Activated T-cell treated with anti-CD3 and anti-CD28 coated beads for 4 hours (primary cell): ENCODE data around the gene XYLT1.
"Not testable (repeated sequence)": the region's sequence is repeated elsewhere in the genome, so short reads cannot be mapped to it uniquely, and the experiment has no call there.

ENCODE experiments used
- DNase-seq: peaks from one replicate; pipeline ENCODE4 v3.0.0-alpha.2; 2020

XYLT1 gene

GRCh38 chr16:17350207-17350606 lies 120.6 kb downstream of the XYLT1 start:
- DNase-seq: no peak

GRCh38 chr16:17348826-17349225 lies 121.9 kb downstream of the XYLT1 start:
- no peak for DNase-seq

GRCh38 chr16:17348042-17348783 lies 122.5 kb downstream of the XYLT1 start:
- no peak for DNase-seq

- DNase-seq: no peak
Observed at GRCh38 chr16:17347624-17348023, 123.1 kb downstream of the XYLT1 start.

GRCh38 chr16:17346621-17347569 lies 123.9 kb downstream of the XYLT1 start:
- no peak for DNase-seq

- DNase-seq: no peak
Observed at GRCh38 chr16:17345043-17345442, 125.7 kb downstream of the XYLT1 start.

GRCh38 chr16:17343728-17344127 lies 127.0 kb downstream of the XYLT1 start:
- no peak for DNase-seq

- no peak for DNase-seq
Observed at GRCh38 chr16:17343028-17343427, 127.7 kb downstream of the XYLT1 start.

GRCh38 chr16:17342031-17342430 lies 128.7 kb downstream of the XYLT1 start:
- no peak for DNase-seq

GRCh38 chr16:17340804-17341203 lies 130.0 kb downstream of the XYLT1 start:
- no peak for DNase-seq

GRCh38 chr16:17339764-17340541 lies 130.8 kb downstream of the XYLT1 start:
- no peak for DNase-seq

- no peak for DNase-seq
Observed at GRCh38 chr16:17338244-17338643, 132.5 kb downstream of the XYLT1 start.

GRCh38 chr16:17336530-17336900 lies 134.2 kb downstream of the XYLT1 start:
- DNase-seq: no peak

GRCh38 chr16:17335826-17336529 lies 134.8 kb downstream of the XYLT1 start:
- no peak for DNase-seq

GRCh38 chr16:17335406-17335805 lies 135.4 kb downstream of the XYLT1 start:
- not testable (repeated sequence) for DNase-seq

- DNase-seq: no peak
Observed at GRCh38 chr16:17334096-17334495, 136.7 kb downstream of the XYLT1 start.

- DNase-seq: no peak
Observed at GRCh38 chr16:17333229-17333628, 137.5 kb downstream of the XYLT1 start.

GRCh38 chr16:17331991-17332390 lies 138.8 kb downstream of the XYLT1 start:
- no peak for DNase-seq

- no peak for DNase-seq
Observed at GRCh38 chr16:17331071-17331607, 139.6 kb downstream of the XYLT1 start.

GRCh38 chr16:17330044-17330443 lies 140.7 kb downstream of the XYLT1 start:
- no peak for DNase-seq

GRCh38 chr16:17329391-17329790 lies 141.4 kb downstream of the XYLT1 start:
- no peak for DNase-seq

GRCh38 chr16:17328932-17329331 lies 141.8 kb downstream of the XYLT1 start:
- no peak for DNase-seq
